Uterus (tissue), 2 donors: Measurements from ENCODE around the gene WDR5.

Experiments
- CTCF ChIP-seq, 4 experiments: fragments of 200-600 bp in 2 of 4; fragments of 450-650 bp in 2 of 4; sonication (generic) in 2 of 4; IDR thresholded peaks; one replicate each; pipeline ENCODE4 v1.5.1; 2016 to 2019; ENCODE audit warnings: antibody characterized with exemption in 4 of 4, mild to moderate bottlenecking in 2 of 4, moderate library complexity in 1 of 4
- POLR2A ChIP-seq, 2 donors: fragments of 450-650 bp; IDR thresholded peaks; one replicate each; pipeline ENCODE4 v1.6.1; 2016; ENCODE audit warnings: antibody characterized with exemption in 2 of 2, mild to moderate bottlenecking in 1 of 2, moderate library complexity in 1 of 2

- TF ChIP-seq CTCF (IDR thresholded peaks at IDR 0.05) (no peak), POLR2A (IDR thresholded peaks at IDR 0.05) (no peak)
These were observed 30.5 kb downstream of the WDR5 start for GRCh38 chr9:134166374-134166773.
